ENCODE results near the gene UBQLN4.

The UBQLN4 gene

DNA sequence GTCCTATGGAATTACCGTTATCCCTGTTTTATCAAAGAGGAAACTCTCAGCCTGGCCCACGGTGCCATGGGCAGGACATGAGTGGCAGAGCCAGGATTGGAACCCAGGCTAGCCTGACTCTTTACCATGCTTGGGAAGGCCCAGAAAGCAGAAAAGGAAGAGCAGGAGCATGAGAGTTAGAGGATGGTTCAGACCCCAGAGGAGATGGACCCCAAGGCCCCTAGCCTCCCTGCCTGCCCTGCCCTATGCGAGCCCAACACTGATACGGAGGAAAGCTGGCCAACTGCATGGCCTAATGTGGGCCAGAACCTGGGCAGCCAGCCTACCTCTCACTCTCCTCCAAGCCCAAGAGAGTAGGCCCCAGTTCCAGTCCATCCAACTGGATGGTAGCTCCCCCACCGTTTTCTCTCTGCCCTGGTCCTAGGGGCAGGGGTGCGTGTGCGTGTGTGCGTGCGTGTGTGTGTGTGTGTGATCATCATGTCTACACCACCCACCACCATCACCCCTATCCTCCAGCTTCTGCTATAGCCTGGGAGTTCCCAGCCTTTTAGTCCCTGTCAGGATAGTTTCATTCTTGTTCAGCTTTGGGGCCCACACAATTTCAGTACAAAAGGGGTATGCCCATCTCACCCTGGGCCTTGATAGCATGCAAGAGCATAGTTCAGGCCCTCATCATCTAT lies 44.0 kb upstream of the UBQLN4 start:
- DNase-seq (ENCODE audit: low spot score): no peak
- in situ Hi-C loops (cut with MboI; ENCODE audit: low pct_unique_long_range_greater_than_20kb, low sequenced_read_pairs, unreplicated experiment): loop anchor here (10.0 kb wide), 1 partner anchor 217 kb away; no protein-coding TSS in a partner anchor
- TF ChIP-seq, protein P1, sequence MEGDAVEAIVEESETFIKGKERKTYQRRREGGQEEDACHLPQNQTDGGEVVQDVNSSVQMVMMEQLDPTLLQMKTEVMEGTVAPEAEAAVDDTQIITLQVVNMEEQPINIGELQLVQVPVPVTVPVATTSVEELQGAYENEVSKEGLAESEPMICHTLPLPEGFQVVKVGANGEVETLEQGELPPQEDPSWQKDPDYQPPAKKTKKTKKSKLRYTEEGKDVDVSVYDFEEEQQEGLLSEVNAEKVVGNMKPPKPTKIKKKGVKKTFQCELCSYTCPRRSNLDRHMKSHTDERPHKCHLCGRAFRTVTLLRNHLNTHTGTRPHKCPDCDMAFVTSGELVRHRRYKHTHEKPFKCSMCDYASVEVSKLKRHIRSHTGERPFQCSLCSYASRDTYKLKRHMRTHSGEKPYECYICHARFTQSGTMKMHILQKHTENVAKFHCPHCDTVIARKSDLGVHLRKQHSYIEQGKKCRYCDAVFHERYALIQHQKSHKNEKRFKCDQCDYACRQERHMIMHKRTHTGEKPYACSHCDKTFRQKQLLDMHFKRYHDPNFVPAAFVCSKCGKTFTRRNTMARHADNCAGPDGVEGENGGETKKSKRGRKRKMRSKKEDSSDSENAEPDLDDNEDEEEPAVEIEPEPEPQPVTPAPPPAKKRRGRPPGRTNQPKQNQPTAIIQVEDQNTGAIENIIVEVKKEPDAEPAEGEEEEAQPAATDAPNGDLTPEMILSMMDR (IDR thresholded peaks at IDR 0.05; ENCODE audit: extremely low read depth, insufficient read depth, missing control alignments): no peak

DNA sequence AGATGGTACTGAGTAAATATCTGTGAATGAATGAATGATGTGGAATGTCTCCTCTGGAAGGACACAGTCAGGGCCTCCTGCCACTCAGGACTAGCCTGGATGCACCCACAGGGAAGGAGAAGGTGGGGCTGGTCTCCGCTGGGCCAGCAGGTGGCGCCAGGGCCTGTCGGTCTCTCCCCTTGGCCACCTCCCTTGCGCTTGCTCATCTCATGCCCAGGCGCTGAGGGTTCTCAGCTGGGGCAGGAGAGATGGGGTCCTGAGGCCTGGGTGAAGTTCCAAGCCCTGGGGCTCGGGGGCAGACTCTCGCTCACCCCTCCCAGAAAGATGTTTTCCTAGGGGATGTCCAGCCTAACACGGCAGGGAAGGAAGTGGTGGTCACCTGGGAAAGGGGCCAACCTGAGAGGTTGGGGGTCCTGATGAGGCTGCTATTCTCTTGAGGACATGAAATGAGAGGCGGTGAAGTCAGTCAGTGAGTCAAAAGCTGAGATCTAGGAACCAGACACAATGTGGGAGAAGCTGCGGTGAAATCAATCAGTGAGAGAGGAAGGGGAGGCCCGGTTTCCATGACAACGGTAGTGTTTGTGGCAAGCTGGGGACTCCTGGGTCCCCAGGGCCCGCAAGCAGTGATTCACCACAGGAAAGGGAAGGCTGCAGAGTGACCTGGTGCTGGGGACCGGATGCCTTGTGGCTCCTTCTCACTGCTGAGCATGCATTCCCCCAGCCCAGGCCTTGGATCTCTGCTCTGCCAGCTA lies 43.2 kb upstream of the UBQLN4 start:
- TF ChIP-seq, protein P1 (IDR thresholded peaks at IDR 0.05; ENCODE audit: extremely low read depth, insufficient read depth, missing control alignments): peak; percentile 98
- in situ Hi-C loops (cut with MboI; ENCODE audit: low pct_unique_long_range_greater_than_20kb, low sequenced_read_pairs, unreplicated experiment): loop anchor here (10.0 kb wide), 1 partner anchor 218 kb away; no protein-coding TSS in a partner anchor
- peak; percentile 85 for DNase-seq (ENCODE audit: low spot score)

GRCh38 chr1:156095906-156096508 lies 42.4 kb upstream of the UBQLN4 start:
- TF ChIP-seq, protein P1 (IDR thresholded peaks at IDR 0.05; ENCODE audit: extremely low read depth, insufficient read depth, missing control alignments): peak; percentile 1
- in situ Hi-C loops (cut with MboI; ENCODE audit: low pct_unique_long_range_greater_than_20kb, low sequenced_read_pairs, unreplicated experiment): loop anchor here (10.0 kb wide), 1 partner anchor 219 kb away; no protein-coding TSS in a partner anchor
- DNase-seq (ENCODE audit: low spot score): no peak

DNA sequence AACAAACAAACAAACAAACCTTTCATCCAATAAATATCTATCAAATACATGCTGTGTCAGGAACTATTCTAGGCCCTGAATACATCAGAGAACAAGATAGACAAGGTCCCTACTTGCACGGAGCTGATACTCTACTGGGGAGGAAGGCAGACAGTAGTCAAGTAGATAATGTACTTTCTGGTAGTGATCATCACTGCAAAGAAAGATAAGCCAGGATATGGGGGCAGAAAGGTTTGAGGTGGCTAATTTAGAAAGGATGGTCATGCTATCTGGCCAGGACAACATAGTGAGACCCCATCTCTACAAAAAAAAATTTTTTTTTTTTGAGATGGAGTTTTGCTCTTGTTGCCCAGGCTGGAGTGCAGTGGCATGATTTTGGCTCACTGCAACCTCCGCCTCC lies 38.0 kb upstream of the UBQLN4 start:
- TF ChIP-seq, protein P1 (IDR thresholded peaks at IDR 0.05; ENCODE audit: extremely low read depth, insufficient read depth, missing control alignments): no peak
- in situ Hi-C loops (cut with MboI; ENCODE audit: low pct_unique_long_range_greater_than_20kb, low sequenced_read_pairs, unreplicated experiment): loop anchor here (5.0 to 10.0 kb wide), 2 partner anchors 41 to 223 kb away; no protein-coding TSS in a partner anchor

GRCh38 chr1:156090840-156091188 lies 37.2 kb upstream of the UBQLN4 start:
- peak; percentile 80 for DNase-seq (ENCODE audit: low spot score)
- in situ Hi-C loops (cut with MboI; ENCODE audit: low pct_unique_long_range_greater_than_20kb, low sequenced_read_pairs, unreplicated experiment): loop anchor here (5.0 to 10.0 kb wide), 2 partner anchors 41 to 224 kb away; no protein-coding TSS in a partner anchor

More for the DNA sequence above, 38.0 kb upstream of the UBQLN4 start:
- DNase-seq (ENCODE audit: low spot score): no peak

More at GRCh38 chr1:156090840-156091188, 37.2 kb upstream of the UBQLN4 start:
- TF ChIP-seq, protein P1 (IDR thresholded peaks at IDR 0.05; ENCODE audit: extremely low read depth, insufficient read depth, missing control alignments): peak; percentile 86
